ENCODE results near the gene NME3.

Gene NME3

GRCh38 chr16:1781758-1782407 is 10.5 kb upstream of the NME3 start:
- Histone ChIP-seq H3K27me3 (no peaks in the 10 kb centered on the region), H3K27ac (peak overlapping the region; percentile 94), H3K9me3 (no peaks in the 10 kb centered on the region), H3K4me1 (ENCODE audit: control insufficient read depth in 1 of 2, insufficient read depth in 1 of 2, low read depth in 1 of 2, low read length in 1 of 2) (peaks cover 23 to 26% of the 10 kb centered on the region in 2 experiments), H3K36me3 (peaks cover 47% of the 10 kb centered on the region), H3K4me3 (ENCODE audit: low read depth in 1 of 2, low read length in 1 of 2) (peak overlapping the region; percentile 75 to 77)
- TF ChIP-seq CTCF (IDR thresholded peaks at IDR 0.05): no peak

GRCh38 chr16:1781254-1781653 is 9.9 kb upstream of the NME3 start:
- Histone ChIP-seq H3K36me3 (peaks cover 48% of the 10 kb centered on the region), H3K4me3 (ENCODE audit: low read depth in 1 of 2, low read length in 1 of 2) (peak overlapping the region; percentile 75 to 77), H3K9me3 (no peaks in the 10 kb centered on the region), H3K27me3 (no peaks in the 10 kb centered on the region), H3K4me1 (ENCODE audit: control insufficient read depth in 1 of 2, insufficient read depth in 1 of 2, low read depth in 1 of 2, low read length in 1 of 2) (peaks cover 23 to 26% of the 10 kb centered on the region in 2 experiments), H3K27ac (peak overlapping the region; percentile 94)
- no peak for TF ChIP-seq CTCF (IDR thresholded peaks at IDR 0.05)

- Histone ChIP-seq H3K36me3 (peaks cover 54% of the 10 kb centered on the region), H3K27me3 (no peaks in the 10 kb centered on the region), H3K9me3 (no peaks in the 10 kb centered on the region), H3K4me1 (ENCODE audit: control insufficient read depth in 1 of 2, insufficient read depth in 1 of 2, low read depth in 1 of 2, low read length in 1 of 2) (peaks cover 23 to 26% of the 10 kb centered on the region in 2 experiments), H3K27ac (peak overlapping the region; percentile 94), H3K4me3 (ENCODE audit: low read depth in 1 of 2, low read length in 1 of 2) (no peak overlapping the region)
- no peak for TF ChIP-seq CTCF (IDR thresholded peaks at IDR 0.05)
Measured at GRCh38 chr16:1780677-1781072, 9.3 kb upstream of the NME3 start.

- no peaks in the 10 kb centered on the region for H3K27me3 ChIP-seq
- no peak overlapping the region for H3K4me3 ChIP-seq (ENCODE audit: low read depth in 1 of 2, low read length in 1 of 2)
- peak overlapping the region; percentile 2 for H3K27ac ChIP-seq
- no peaks in the 10 kb centered on the region for H3K9me3 ChIP-seq
- peaks cover 61% of the 10 kb centered on the region for H3K36me3 ChIP-seq
- TF ChIP-seq CTCF (IDR thresholded peaks at IDR 0.05): no peak
- H3K4me1 ChIP-seq (ENCODE audit: control insufficient read depth in 1 of 2, insufficient read depth in 1 of 2, low read depth in 1 of 2, low read length in 1 of 2): peaks cover 26% of the 10 kb centered on the region in 2 experiments
Measured at GRCh38 chr16:1779741-1780676, 8.7 kb upstream of the NME3 start.

- Histone ChIP-seq H3K36me3 (peaks cover 63% of the 10 kb centered on the region), H3K4me3 (ENCODE audit: low read depth in 1 of 2, low read length in 1 of 2) (no peak overlapping the region), H3K9me3 (no peaks in the 10 kb centered on the region), H3K27me3 (no peaks in the 10 kb centered on the region), H3K27ac (no peak overlapping the region), H3K4me1 (ENCODE audit: control insufficient read depth in 1 of 2, insufficient read depth in 1 of 2, low read depth in 1 of 2, low read length in 1 of 2) (peaks cover 33% of the 10 kb centered on the region in 2 experiments)
- no peak for TF ChIP-seq CTCF (IDR thresholded peaks at IDR 0.05)
Measured at GRCh38 chr16:1779234-1779701, 7.9 kb upstream of the NME3 start.
